Parathyroid adenoma (tissue), 2 donors: Measurements from ENCODE around the gene PLCXD3.

Source experiments
- H2AFZ ChIP-seq: fragments of 300-600 bp; sonication (generic); one replicate; pipeline ENCODE4 v1.7.0; 2017; ENCODE audit warnings: antibody characterized with exemption, mild to moderate bottlenecking
- H3K27ac ChIP-seq: fragments of 300-600 bp; sonication (generic); one replicate; pipeline ENCODE4 v1.7.0; 2017
- H3K27me3 ChIP-seq: fragments of 300-600 bp; sonication (generic); one replicate; pipeline ENCODE4 v1.7.0; 2017; ENCODE audit warnings: low read length; ENCODE audit not compliant: control insufficient read depth, insufficient read depth
- H3K36me3 ChIP-seq: fragments of 300-600 bp; sonication (generic); one replicate; pipeline ENCODE4 v1.7.0; 2017; ENCODE audit warnings: low read length; ENCODE audit not compliant: control insufficient read depth, insufficient read depth
- H3K4me1 ChIP-seq: fragments of 300-600 bp; sonication (generic); one replicate; pipeline ENCODE4 v1.7.0; 2017; ENCODE audit warnings: control low read depth
- H3K4me2 ChIP-seq: fragments of 300-600 bp; sonication (generic); one replicate; pipeline ENCODE4 v1.7.0; 2017; ENCODE audit warnings: low read length
- H3K4me3 ChIP-seq: fragments of 300-600 bp; sonication (generic); one replicate; pipeline ENCODE4 v1.7.0; 2017; ENCODE audit warnings: low read depth, low read length
- H3K79me2 ChIP-seq: fragments of 300-600 bp; sonication (generic); one replicate; pipeline ENCODE4 v1.7.0; 2017; ENCODE audit warnings: control low read depth
- H3K9ac ChIP-seq: fragments of 300-600 bp; sonication (generic); one replicate; pipeline ENCODE4 v1.7.0; 2017; ENCODE audit warnings: mild to moderate bottlenecking
- H3K9me3 ChIP-seq: fragments of 300-600 bp; sonication (generic); one replicate; pipeline ENCODE4 v1.7.0; 2017; ENCODE audit warnings: low read length; ENCODE audit not compliant: control insufficient read depth
- CTCF ChIP-seq: fragments of 300-600 bp; sonication (generic); IDR thresholded peaks from one replicate; pipeline ENCODE4 v1.7.0; 2017; ENCODE audit warnings: antibody characterized with exemption, mild to moderate bottlenecking
- donor health status: primary hyperparathyroidism.

PLCXD3 gene

GRCh38 chr5:41264019-41264418 lies 246.4 kb downstream of the PLCXD3 start:
- H3K27ac ChIP-seq: no peak overlapping the region
- no peaks in the 10 kb centered on the region for H3K9me3 ChIP-seq
- no peak overlapping the region for H3K9ac ChIP-seq
- H3K4me1 ChIP-seq: no peaks in the 10 kb centered on the region
- no peaks in the 10 kb centered on the region for H3K36me3 ChIP-seq
- H3K27me3 ChIP-seq: no peaks in the 10 kb centered on the region
- no peak overlapping the region for H2AFZ ChIP-seq
- no peak for TF ChIP-seq CTCF
- no peaks in the 10 kb centered on the region for H3K79me2 ChIP-seq
- H3K4me3 ChIP-seq: no peak overlapping the region
- H3K4me2 ChIP-seq: no peak overlapping the region

GRCh38 chr5:41263335-41263734 lies 247.1 kb downstream of the PLCXD3 start:
- Histone ChIP-seq H3K4me2 (no peak overlapping the region), H3K79me2 (no peaks in the 10 kb centered on the region), H3K4me1 (no peaks in the 10 kb centered on the region), H3K27me3 (no peaks in the 10 kb centered on the region), H3K27ac (no peak overlapping the region), H3K9ac (no peak overlapping the region), H2AFZ (no peak overlapping the region), H3K4me3 (no peak overlapping the region), H3K36me3 (no peaks in the 10 kb centered on the region), H3K9me3 (no peaks in the 10 kb centered on the region)
- TF ChIP-seq CTCF: no peak
